A549 (cell line): Measurements from ENCODE around the gene SNW1. TPM values are rescaled to one million over a fixed set of nuclear protein-coding genes. Genes with fewer than 3 reads are reported as not detected.

ENCODE experiments used
- ATAC-seq, 2 experiments: fragments of 200-7000 bp in 1 of 2; fragments of >200 bp in 1 of 2; cut with Nextera tagmentation in 1 of 2; cut with Tn5 transposase in 1 of 2; 3 replicates each; pipeline versions ENCODE4 v1.8.0 to v1.9.1; 2018 to 2020; ENCODE audit warnings: mild to moderate bottlenecking in 1 of 2, moderate library complexity in 1 of 2
- CTCF ChIA-PET: fragments of 300-600 bp; sonication (Branson Sonifier 250); formaldehyde crosslinking; extraction: SDS; loops from one replicate; lab custom pipeline; 2021; ENCODE audit warnings: antibody characterized with exemption, inconsistent platforms; lab: Yijun Ruan, JAX
- POLR2A ChIA-PET: fragments of 350-600 bp; formaldehyde crosslinking; extraction: SDS; loops from one replicate; lab custom pipeline; 2021; ENCODE audit warnings: antibody characterized with exemption, inconsistent platforms; lab: Yijun Ruan, JAX
- DNase-seq, 2 experiments: peaks; one replicate each; pipeline versions ENCODE4 v3.0.0 to v3.0.0-alpha.2; 2011 to 2016; ENCODE audit warnings: low read depth in 1 of 2, low spot score in 1 of 2
- FAIRE-seq: peaks from 2 replicates; lab custom pipeline; 2011; peaks lifted over from hg19 to GRCh38; lab: Jason Lieb, UNC
- H3K27ac ChIP-seq, 2 experiments: fragments of >200 bp; sonication (Bioruptor Twin); formaldehyde crosslinking; 3 replicates each; pipeline ENCODE4 v1.5.1; 2016 to 2017
- H3K4me1 ChIP-seq: fragments of >200 bp; sonication (Bioruptor Twin); formaldehyde crosslinking; 3 replicates; pipeline ENCODE4 v1.6.1; 2016
- H3K4me2 ChIP-seq: fragments of >200 bp; sonication (Bioruptor Twin); formaldehyde crosslinking; 3 replicates; pipeline ENCODE4 v1.6.1; 2016
- H3K4me3 ChIP-seq: fragments of >200 bp; sonication (Bioruptor Twin); formaldehyde crosslinking; 3 replicates; pipeline ENCODE4 v1.5.1; 2016
- H3K9me3 ChIP-seq: fragments of >200 bp; sonication (Bioruptor Twin); formaldehyde crosslinking; 3 replicates; pipeline ENCODE4 v1.6.1; 2016
- CBX2 ChIP-seq: fragments of 200-600 bp; sonication (generic); IDR thresholded peaks from 2 replicates; pipeline ENCODE4 v1.6.1; 2016; ENCODE audit warnings: low read depth, mild to moderate bottlenecking, borderline replicate concordance
- CHD2 ChIP-seq: fragments of 150-350 bp; IDR thresholded peaks from 2 replicates; pipeline ENCODE4 v1.6.1; 2014; ENCODE audit warnings: low read length; ENCODE audit not compliant: partially characterized antibody
- CHD4 ChIP-seq: fragments of 200-600 bp; sonication (generic); IDR thresholded peaks from 2 replicates; pipeline ENCODE4 v1.6.1; 2016; ENCODE audit warnings: antibody characterized with exemption, mild to moderate bottlenecking, borderline replicate concordance
- E2F6 ChIP-seq: IDR thresholded peaks from 2 replicates; pipeline ENCODE4 v1.6.1; 2012; ENCODE audit warnings: low read depth, borderline replicate concordance
- EHF ChIP-seq: fragments of 250-450 bp; sonication (Bioruptor Pico); IDR thresholded peaks from 2 replicates; pipeline ENCODE4 v1.5.0; 2020; ENCODE audit warnings: mild to moderate bottlenecking
- ELK1 ChIP-seq: fragments of 150-350 bp; IDR thresholded peaks from 2 replicates; pipeline ENCODE4 v1.6.1; 2014; ENCODE audit warnings: low read depth, mild to moderate bottlenecking, low read length
- GATA3 ChIP-seq: IDR thresholded peaks from 2 replicates; pipeline ENCODE4 v1.6.1; 2012; ENCODE audit warnings: borderline replicate concordance
- HDAC2 ChIP-seq: fragments of 200-600 bp; sonication (generic); IDR thresholded peaks from 2 replicates; pipeline ENCODE4 v1.6.1; 2016
- HES2 ChIP-seq: fragments of >200 bp; sonication (Bioruptor Twin); formaldehyde crosslinking; IDR thresholded peaks from 2 replicates; pipeline ENCODE4 v1.6.1; 2016
- HEYL ChIP-seq: fragments of 250-450 bp; sonication (Bioruptor Pico); IDR thresholded peaks from 2 replicates; pipeline ENCODE4 v1.8.0; 2021; ENCODE audit warnings: mild to moderate bottlenecking, moderate library complexity
- HOXB5 ChIP-seq: fragments of 250-450 bp; sonication (Bioruptor Pico); IDR thresholded peaks from 2 replicates; pipeline ENCODE4 v1.5.0; 2020; ENCODE audit warnings: mild to moderate bottlenecking, moderate library complexity
- JUN ChIP-seq, 2 experiments: fragments of >200 bp; sonication (Bioruptor Twin); formaldehyde crosslinking; IDR thresholded peaks; 2 replicates in 1 of 2; 3 replicates in 1 of 2; pipeline ENCODE4 v1.6.1; 2016 to 2017
- JUNB ChIP-seq: fragments of >200 bp; sonication (Bioruptor Twin); formaldehyde crosslinking; IDR thresholded peaks from 2 replicates; pipeline ENCODE4 v1.6.1; 2016
- KDM1A ChIP-seq: fragments of 200-600 bp; sonication (generic); IDR thresholded peaks from 2 replicates; pipeline ENCODE4 v1.6.1; 2016; ENCODE audit warnings: low read depth, mild to moderate bottlenecking
- MAX ChIP-seq: IDR thresholded peaks from 2 replicates; pipeline ENCODE4 v1.6.1; 2012
- MYC ChIP-seq: IDR thresholded peaks from 2 replicates; pipeline ENCODE4 v1.6.1; 2012; ENCODE audit warnings: mild to moderate bottlenecking, inconsistent platforms, low read length, improper control_type of control experiment, borderline replicate concordance
- NFE2L2 ChIP-seq: fragments of 150-350 bp; conservative IDR thresholded peaks from 2 replicates; pipeline ENCODE4 v1.6.1; 2014; ENCODE audit warnings: low read length
- NPAS2 ChIP-seq: fragments of 250-450 bp; sonication (Bioruptor Pico); IDR thresholded peaks from 2 replicates; pipeline ENCODE4 v1.8.0; 2022; ENCODE audit warnings: mild to moderate bottlenecking, moderate library complexity, borderline replicate concordance
- PBX3 ChIP-seq: IDR thresholded peaks from 2 replicates; pipeline ENCODE4 v1.6.1; 2012
- POLR2A ChIP-seq: IDR thresholded peaks from 2 replicates; pipeline ENCODE4 v1.6.1; 2012; ENCODE audit warnings: mild to moderate bottlenecking, low read length
- RAD21 ChIP-seq, 2 experiments: fragments of >200 bp in 1 of 2; sonication (Bioruptor Twin) in 1 of 2; formaldehyde crosslinking in 1 of 2; IDR thresholded peaks in 1 of 2; conservative IDR thresholded peaks in 1 of 2; 2 replicates in 1 of 2; 3 replicates in 1 of 2; pipeline ENCODE4 v1.6.1; 2012 to 2018; ENCODE audit warnings: inconsistent platforms in 1 of 2
- REST ChIP-seq: fragments of 200-600 bp; sonication (generic); IDR thresholded peaks from 2 replicates; pipeline ENCODE4 v1.6.1; 2016; ENCODE audit warnings: antibody characterized with exemption, mild to moderate bottlenecking, moderate library complexity
- SMC3 ChIP-seq: fragments of >200 bp; sonication (Bioruptor Twin); formaldehyde crosslinking; IDR thresholded peaks from 3 replicates; pipeline ENCODE4 v1.6.1; 2018; ENCODE audit warnings: inconsistent platforms
- SREBF2 ChIP-seq: fragments of 450-650 bp; IDR thresholded peaks from 2 replicates; pipeline ENCODE4 v1.6.1; 2014; ENCODE audit warnings: mild to moderate bottlenecking, moderate library complexity
- USF2 ChIP-seq: fragments of 450-650 bp; IDR thresholded peaks from 2 replicates; pipeline ENCODE4 v1.6.1; 2014; ENCODE audit warnings: antibody characterized with exemption
- ZC3H11A ChIP-seq: fragments of 450-650 bp; IDR thresholded peaks from 2 replicates; pipeline ENCODE4 v1.6.1; 2014; ENCODE audit warnings: antibody characterized with exemption, mild to moderate bottlenecking
- WGBS: methylation state at CpG from one replicate; pipeline ENCODE4 v1.1.6; 2017; ENCODE audit errors: missing lambda C conversion rate; 5-methylcytosine and 5-hydroxymethylcytosine counted together
- polyA plus RNA-seq, 4 experiments: library from polyadenylated mRNA; depleted of rRNA in 3 of 4; stranded (reverse); fragments of >200 nt; fragmentation: RNase III in 1 of 4; extraction: RNeasy Plus Mini Kit Qiagen cat#74134 plus additional on column Dnase treatment in 1 of 4; gene quantifications; 2 replicates in 3 of 4; 3 replicates in 1 of 4; pipeline ENCODE4 v1.2.3, GENCODE V29; 2011 to 2017

SNW1 gene
- polyA plus RNA-seq, 2 of the 4 experiments (the other 2 are of a cell fraction), result 64.8 to 84.0 TPM

GRCh38 chr14:77714926-77715325 is 46.0 kb downstream of the SNW1 start (continued):
- TF ChIP-seq EHF (CRISPR knock-in tag), result no peak
- no peak for TF ChIP-seq MYC
- no peak for TF ChIP-seq MAX
- no peak for TF ChIP-seq CBX2
- no peak for TF ChIP-seq HEYL (CRISPR knock-in tag)

- peak overlapping the region; percentile 98 for H3K4me2 ChIP-seq
- FAIRE-seq (no peak), DNase-seq (no peak), ATAC-seq (no peak)
- WGBS, result 64% methylated on average over 2 of the region's 2 CpGs
- H3K4me1 ChIP-seq, result peaks cover 21% of the 10 kb centered on the region
- ChIA-PET CTCF (no interaction called here), POLR2A (no interaction called here)
- H3K4me3 ChIP-seq, result no peak overlapping the region
- no peak overlapping the region for H3K27ac ChIP-seq
- TF ChIP-seq HOXB5 (no peak), HEYL (CRISPR knock-in tag) (no peak), SMC3 (no peak), REST (no peak), NFE2L2 (no peak), NPAS2 (CRISPR knock-in tag) (no peak), KDM1A (no peak), SREBF2 (no peak), GATA3 (no peak), E2F6 (no peak), USF2 (no peak), HES2 (no peak)
- no peaks in the 10 kb centered on the region for H3K9me3 ChIP-seq
These were observed 50.6 kb downstream of the SNW1 start for GRCh38 chr14:77710364-77710763.

- WGBS, result 77% methylated on average over 3 of the region's 3 CpGs
- peak overlapping the region; percentile 98 for H3K4me2 ChIP-seq
- peak overlapping the region; percentile 89 for H3K4me3 ChIP-seq
- ATAC-seq (no peak), FAIRE-seq (no peak), DNase-seq (no peak)
- no peak for TF ChIP-seq HDAC2
- no peak for TF ChIP-seq RAD21 (conservative IDR thresholded peaks at IDR 0.05 in 1 of 2, IDR thresholded peaks at IDR 0.05 in 1 of 2)
- no peak for TF ChIP-seq ELK1
- TF ChIP-seq JUNB, result no peak
- TF ChIP-seq PBX3, result no peak
- TF ChIP-seq ZC3H11A, result no peak
- no peak for TF ChIP-seq POLR2A
- TF ChIP-seq CHD2, result no peak
- TF ChIP-seq SREBF2, result no peak
- TF ChIP-seq EHF (CRISPR knock-in tag), result no peak
- no peak for TF ChIP-seq JUN (IDR thresholded peaks at IDR 0.05)
- TF ChIP-seq CHD4, result no peak
- POLR2A ChIA-PET, result no interaction called here
- H3K9me3 ChIP-seq, result no peaks in the 10 kb centered on the region
- CTCF ChIA-PET, result no interaction called here
- no peak overlapping the region; a peak in 1 of 6 replicates for H3K27ac ChIP-seq
- H3K4me1 ChIP-seq, result peaks cover 21% of the 10 kb centered on the region
These were observed 51.5 kb downstream of the SNW1 start for GRCh38 chr14:77709412-77709811.
